ENCODE data around the gene LPP.

DNA sequence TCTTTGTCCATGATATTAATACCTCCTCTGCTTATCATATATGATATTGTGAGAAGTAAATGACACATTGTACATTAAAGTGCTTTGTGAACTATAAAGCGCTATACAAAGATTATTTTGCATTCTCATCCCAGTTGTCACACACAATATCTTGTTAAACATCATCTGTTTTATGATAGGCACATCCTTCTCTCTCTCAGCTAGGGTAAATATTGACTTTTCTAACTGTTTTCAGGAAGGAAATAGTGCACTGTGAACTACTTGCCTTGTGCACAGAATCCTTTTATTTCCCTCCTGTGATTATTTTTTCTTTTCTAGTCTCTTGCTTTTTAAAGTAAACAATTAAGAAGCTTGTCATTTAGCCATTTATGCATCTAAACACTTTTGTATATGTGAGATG is 388.2 kb downstream of the LPP start:
- TF ChIP-seq, protein P1, sequence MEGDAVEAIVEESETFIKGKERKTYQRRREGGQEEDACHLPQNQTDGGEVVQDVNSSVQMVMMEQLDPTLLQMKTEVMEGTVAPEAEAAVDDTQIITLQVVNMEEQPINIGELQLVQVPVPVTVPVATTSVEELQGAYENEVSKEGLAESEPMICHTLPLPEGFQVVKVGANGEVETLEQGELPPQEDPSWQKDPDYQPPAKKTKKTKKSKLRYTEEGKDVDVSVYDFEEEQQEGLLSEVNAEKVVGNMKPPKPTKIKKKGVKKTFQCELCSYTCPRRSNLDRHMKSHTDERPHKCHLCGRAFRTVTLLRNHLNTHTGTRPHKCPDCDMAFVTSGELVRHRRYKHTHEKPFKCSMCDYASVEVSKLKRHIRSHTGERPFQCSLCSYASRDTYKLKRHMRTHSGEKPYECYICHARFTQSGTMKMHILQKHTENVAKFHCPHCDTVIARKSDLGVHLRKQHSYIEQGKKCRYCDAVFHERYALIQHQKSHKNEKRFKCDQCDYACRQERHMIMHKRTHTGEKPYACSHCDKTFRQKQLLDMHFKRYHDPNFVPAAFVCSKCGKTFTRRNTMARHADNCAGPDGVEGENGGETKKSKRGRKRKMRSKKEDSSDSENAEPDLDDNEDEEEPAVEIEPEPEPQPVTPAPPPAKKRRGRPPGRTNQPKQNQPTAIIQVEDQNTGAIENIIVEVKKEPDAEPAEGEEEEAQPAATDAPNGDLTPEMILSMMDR (IDR thresholded peaks at IDR 0.05) = no peak
- no peak for TF ChIP-seq ZFX (IDR thresholded peaks at IDR 0.05; ENCODE audit: borderline replicate concordance)

All from 22Rv1 (cell line).